Endothelial cell of umbilical vein (primary cell): ENCODE data around the gene CTIF. TPM values are rescaled to one million over a fixed set of nuclear protein-coding genes. Genes with fewer than 3 reads are reported as not detected.

Experiments
- BruUV-seq: library from RNA; stranded (reverse); fragments of 400-500 nt; replicated peaks from 2 replicates; lab custom pipeline; 2021; lab: Mats Ljungman, UMichigan
- CTCF ChIA-PET: fragments of 300-600, 350-600 bp; sonication (Branson Sonifier 250); formaldehyde crosslinking; loops from one replicate; lab custom pipeline; 2021; ENCODE audit warnings: antibody characterized with exemption, inconsistent platforms; lab: Charles Lee
- POLR2A ChIA-PET: fragments of 300-600, 350-600 bp; sonication (Branson Sonifier 250); formaldehyde crosslinking; loops from one replicate; lab custom pipeline; 2021; ENCODE audit warnings: antibody characterized with exemption, inconsistent platforms; lab: Charles Lee
- DNase-seq: peaks from one replicate; pipeline ENCODE4 v3.0.0-alpha.2; 2011; ENCODE audit warnings: low read depth, low spot score
- FAIRE-seq: peaks from 2 replicates; lab custom pipeline; 2011; peaks lifted over from hg19 to GRCh38; lab: Jason Lieb, UNC
- H2AFZ ChIP-seq: 2 replicates; pipeline ENCODE4 v1.6.0; 2012; ENCODE audit warnings: low read depth, low read length, control low read depth, inconsistent platforms
- H3K27ac ChIP-seq: 2 replicates; pipeline ENCODE4 v1.5.1; 2011; ENCODE audit warnings: low read depth, mild to moderate bottlenecking, control low read depth, low read length, moderate library complexity; ENCODE audit not compliant: insufficient read depth
- H3K27me3 ChIP-seq, 2 experiments: 2 replicates each; pipeline versions ENCODE4 v1.6.0 to v1.6.1; 2011; ENCODE audit warnings: low read length in 2 of 2, mixed read lengths in 1 of 2; ENCODE audit not compliant: control insufficient read depth in 2 of 2, insufficient read depth in 2 of 2
- H3K36me3 ChIP-seq, 2 experiments: 2 replicates in 1 of 2; 3 replicates in 1 of 2; pipeline ENCODE4 v1.5.1; 2011; ENCODE audit warnings: low read length in 2 of 2, mild to moderate bottlenecking in 1 of 2, moderate library complexity in 1 of 2; ENCODE audit not compliant: control insufficient read depth in 2 of 2, insufficient read depth in 2 of 2; ENCODE audit errors: extremely low read depth in 1 of 2
- H3K4me1 ChIP-seq: 3 replicates; pipeline ENCODE4 v1.5.1; 2011; ENCODE audit warnings: mild to moderate bottlenecking, low read length; ENCODE audit not compliant: control insufficient read depth, insufficient read depth; ENCODE audit errors: extremely low read depth
- H3K4me2 ChIP-seq: 2 replicates; pipeline ENCODE4 v1.6.1; 2011; ENCODE audit warnings: low read length, control low read depth, mixed read lengths; ENCODE audit not compliant: insufficient read depth
- H3K4me3 ChIP-seq, 3 experiments: fragments of 200-600 bp in 1 of 3; sonication (generic), shearing (Covaris generic) in 1 of 3; replicated peaks in 1 of 3; 2 replicates each; pipeline ENCODE4 v1.5.1; 2011 to 2016; ENCODE audit warnings: control low read depth in 3 of 3, low read length in 3 of 3, mild to moderate bottlenecking in 2 of 3, inconsistent platforms in 1 of 3, low read depth in 1 of 3, moderate library complexity in 1 of 3; ENCODE audit not compliant: insufficient read depth in 1 of 3
- H3K79me2 ChIP-seq: 2 replicates; pipeline ENCODE4 v1.6.0; 2012; ENCODE audit warnings: low read length, inconsistent platforms; ENCODE audit not compliant: control insufficient read depth, insufficient read depth
- H3K9ac ChIP-seq: replicated peaks from 2 replicates; pipeline ENCODE3; 2011; ENCODE audit warnings: low read length, control low read depth; ENCODE audit not compliant: insufficient read depth; ENCODE audit errors: extremely low read depth
- H3K9me1 ChIP-seq: replicated peaks from 3 replicates; pipeline ENCODE4 v1.6.0; 2011; ENCODE audit warnings: mild to moderate bottlenecking, low read length; ENCODE audit not compliant: control insufficient read depth, insufficient read depth; ENCODE audit errors: extremely low read depth
- H3K9me3 ChIP-seq: replicated peaks from 2 replicates; pipeline ENCODE4 v1.5.1; 2012; ENCODE audit warnings: low read length, inconsistent platforms; ENCODE audit not compliant: control insufficient read depth, insufficient read depth
- H4K20me1 ChIP-seq: replicated peaks from 2 replicates; pipeline ENCODE3; 2011; ENCODE audit warnings: mild to moderate bottlenecking, low read length; ENCODE audit not compliant: control insufficient read depth, insufficient read depth; ENCODE audit errors: extremely low read depth
- EZH2 ChIP-seq: IDR thresholded peaks from 2 replicates; pipeline ENCODE4 v1.6.1; 2012; ENCODE audit warnings: borderline replicate concordance, low read depth, mild to moderate bottlenecking, moderate library complexity, low read length, inconsistent platforms; ENCODE audit not compliant: severe bottlenecking
- FOS ChIP-seq: IDR thresholded peaks from 2 replicates; pipeline ENCODE4 v1.6.1; 2011; ENCODE audit warnings: mild to moderate bottlenecking, low read length, moderate library complexity, borderline replicate concordance; ENCODE audit not compliant: insufficient read depth
- GATA2 ChIP-seq: IDR thresholded peaks from 2 replicates; pipeline ENCODE4 v1.7.0; 2011; ENCODE audit warnings: low read depth, mild to moderate bottlenecking, moderate library complexity, mixed read lengths, low read length; ENCODE audit not compliant: insufficient read length, insufficient read depth
- JUN ChIP-seq: IDR thresholded peaks from 2 replicates; pipeline ENCODE4 v1.6.1; 2011; ENCODE audit warnings: borderline replicate concordance, low read depth; ENCODE audit not compliant: insufficient read length, insufficient read depth
- MYC ChIP-seq: IDR thresholded peaks from one replicate; pipeline ENCODE4 v1.6.1; 2011; ENCODE audit warnings: mild to moderate bottlenecking, low read depth, low read length
- POLR2A ChIP-seq: IDR thresholded peaks from 2 replicates; pipeline ENCODE4 v1.6.1; 2012; ENCODE audit warnings: low read depth, mild to moderate bottlenecking, control low read depth, low read length
- POLR2AphosphoS5 ChIP-seq: IDR thresholded peaks from 2 replicates; pipeline ENCODE4 v1.6.1; 2012; ENCODE audit warnings: low read depth, mild to moderate bottlenecking, control low read depth, low read length, moderate library complexity; ENCODE audit not compliant: insufficient read depth
- dilution Hi-C: fragments of 300-500 bp; cut with MboI; formaldehyde crosslinking; loops from one replicate; pipeline ENCODE4 v1.15.0; 2019; ENCODE audit warnings: low sequenced_read_pairs; ENCODE audit not compliant: extremely low pct_ligation_motif_present
- intact Hi-C: fragments of 100-400 bp; cut with micrococcal nuclease; formaldehyde crosslinking; loops from one replicate; pipeline ENCODE4 v1.10.0; 2022
- polyA plus RNA-seq, 4 experiments: library from polyadenylated mRNA; depleted of rRNA in 3 of 4; stranded (reverse) in 3 of 4; unstranded in 1 of 4; fragments of >200 nt; gene quantifications; 2 replicates each; pipeline versions ENCODE4 v1.2.1 to v1.2.3, GENCODE V29; 2011 to 2012; ENCODE audit warnings: missing spikeins in 1 of 4
- total RNA-seq: library from RNA; stranded (reverse); gene quantifications from 2 replicates; pipeline ENCODE4 v1.2.3, GENCODE V29; 2021
- TF ChIP-seq, protein P1 (sequence below), 2 donors: IDR thresholded peaks; 1 replicate in 1 of 2; 2 replicates in 1 of 2; pipeline ENCODE4 v1.5.1; 2011; ENCODE audit warnings: low read length in 2 of 2, mild to moderate bottlenecking in 2 of 2, moderate library complexity in 2 of 2, control low read depth in 1 of 2, inconsistent platforms in 1 of 2, low read depth in 1 of 2; ENCODE audit not compliant: insufficient read depth in 1 of 2; ENCODE audit errors: extremely low read depth in 1 of 2
- TF ChIP-seq, protein P2 (sequence below): IDR thresholded peaks from 2 replicates; pipeline ENCODE4 v1.6.1; 2011; ENCODE audit not compliant: insufficient read depth, insufficient read length

The CTIF gene
- total and polyA plus RNA-seq, 2 donors (not counting 3 experiments of a cell fraction or from before 2014, with no cell fraction given), result 20.9 to 57.7 TPM

DNA sequence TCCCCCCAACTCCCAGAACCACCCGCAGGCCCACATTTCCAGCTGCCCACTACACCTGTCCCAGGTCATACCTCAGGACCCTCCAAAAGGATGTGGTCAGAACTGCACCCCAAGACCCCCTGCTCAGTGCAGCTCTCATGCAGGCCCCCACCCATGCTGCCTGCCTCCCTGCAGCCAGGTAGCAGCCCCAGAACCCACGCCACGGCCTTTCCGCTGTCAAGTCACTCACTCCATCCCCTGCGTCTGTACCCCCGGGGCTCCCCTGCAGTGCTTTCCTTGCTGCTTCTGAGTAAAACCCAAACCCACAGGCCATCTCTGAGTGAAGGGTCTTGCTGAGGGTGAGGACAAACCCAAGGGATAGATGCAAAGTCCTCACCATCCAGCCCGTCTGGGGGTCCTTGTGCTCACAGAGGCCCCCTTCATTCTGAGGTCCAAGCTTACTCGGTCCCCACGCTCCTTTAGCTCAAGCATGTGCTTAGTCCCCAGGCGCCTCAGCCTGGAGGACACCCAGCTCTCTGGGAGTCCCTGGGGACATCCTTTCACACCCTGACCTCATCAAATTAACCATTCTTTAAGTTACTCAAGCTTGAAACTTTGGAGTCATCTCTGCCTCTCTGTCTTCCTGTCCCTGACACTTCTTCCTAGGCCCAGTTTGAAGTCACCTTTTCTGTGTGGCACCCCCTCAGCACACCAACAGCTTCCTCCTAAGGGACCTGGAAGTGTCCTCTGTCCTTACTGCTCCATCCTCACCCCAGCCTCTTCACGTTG lies 281.8 kb downstream of the CTIF start:
- FAIRE-seq (no peak), DNase-seq (no peak)
- Histone ChIP-seq H3K79me2 (no peaks in the 10 kb centered on the region), H3K9ac (no peak overlapping the region), H2AFZ (no peak overlapping the region), H3K36me3 (peaks cover 0 to 3% of the 10 kb centered on the region in 2 experiments), H3K4me1 (peaks cover 9% of the 10 kb centered on the region), H3K27ac (no peak overlapping the region), H4K20me1 (no peaks in the 10 kb centered on the region), H3K9me1 (no peaks in the 10 kb centered on the region), H3K4me3 (no peak overlapping the region), H3K9me3 (no peaks in the 10 kb centered on the region), H3K27me3 (no peaks in the 10 kb centered on the region), H3K4me2 (no peak overlapping the region)
- intact Hi-C loops (no loop called here), dilution Hi-C loops (no loop called here)
- ChIA-PET POLR2A (no interaction called here), CTCF (no interaction called here)
- TF ChIP-seq, protein P1, sequence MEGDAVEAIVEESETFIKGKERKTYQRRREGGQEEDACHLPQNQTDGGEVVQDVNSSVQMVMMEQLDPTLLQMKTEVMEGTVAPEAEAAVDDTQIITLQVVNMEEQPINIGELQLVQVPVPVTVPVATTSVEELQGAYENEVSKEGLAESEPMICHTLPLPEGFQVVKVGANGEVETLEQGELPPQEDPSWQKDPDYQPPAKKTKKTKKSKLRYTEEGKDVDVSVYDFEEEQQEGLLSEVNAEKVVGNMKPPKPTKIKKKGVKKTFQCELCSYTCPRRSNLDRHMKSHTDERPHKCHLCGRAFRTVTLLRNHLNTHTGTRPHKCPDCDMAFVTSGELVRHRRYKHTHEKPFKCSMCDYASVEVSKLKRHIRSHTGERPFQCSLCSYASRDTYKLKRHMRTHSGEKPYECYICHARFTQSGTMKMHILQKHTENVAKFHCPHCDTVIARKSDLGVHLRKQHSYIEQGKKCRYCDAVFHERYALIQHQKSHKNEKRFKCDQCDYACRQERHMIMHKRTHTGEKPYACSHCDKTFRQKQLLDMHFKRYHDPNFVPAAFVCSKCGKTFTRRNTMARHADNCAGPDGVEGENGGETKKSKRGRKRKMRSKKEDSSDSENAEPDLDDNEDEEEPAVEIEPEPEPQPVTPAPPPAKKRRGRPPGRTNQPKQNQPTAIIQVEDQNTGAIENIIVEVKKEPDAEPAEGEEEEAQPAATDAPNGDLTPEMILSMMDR (IDR thresholded peaks at IDR 0.05; ENCODE audit: extremely low read depth in 1 of 2, insufficient read depth in 1 of 2, low read depth in 1 of 2, low read length in 2 of 2), result no peak
- TF ChIP-seq GATA2 (no peak), EZH2 (no peak), FOS (no peak), POLR2AphosphoS5 (no peak), JUN (no peak), MYC (no peak), POLR2A (no peak)
- TF ChIP-seq, protein P2, sequence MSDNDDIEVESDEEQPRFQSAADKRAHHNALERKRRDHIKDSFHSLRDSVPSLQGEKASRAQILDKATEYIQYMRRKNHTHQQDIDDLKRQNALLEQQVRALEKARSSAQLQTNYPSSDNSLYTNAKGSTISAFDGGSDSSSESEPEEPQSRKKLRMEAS, result no peak
- BruUV-seq, result no TSS peak
